NCI-H1105 treated with DMSO at 0.1 percent for 48 hours (cell line): ENCODE results near the gene TRIO.
A peak's percentile ranks its signal among the peaks of the same experiment; 100 is the strongest.

Source experiments
- DNase-seq: peaks from one replicate; lab custom pipeline; 2025; lab: John Stamatoyannopoulos, UW

TRIO gene

DNA sequence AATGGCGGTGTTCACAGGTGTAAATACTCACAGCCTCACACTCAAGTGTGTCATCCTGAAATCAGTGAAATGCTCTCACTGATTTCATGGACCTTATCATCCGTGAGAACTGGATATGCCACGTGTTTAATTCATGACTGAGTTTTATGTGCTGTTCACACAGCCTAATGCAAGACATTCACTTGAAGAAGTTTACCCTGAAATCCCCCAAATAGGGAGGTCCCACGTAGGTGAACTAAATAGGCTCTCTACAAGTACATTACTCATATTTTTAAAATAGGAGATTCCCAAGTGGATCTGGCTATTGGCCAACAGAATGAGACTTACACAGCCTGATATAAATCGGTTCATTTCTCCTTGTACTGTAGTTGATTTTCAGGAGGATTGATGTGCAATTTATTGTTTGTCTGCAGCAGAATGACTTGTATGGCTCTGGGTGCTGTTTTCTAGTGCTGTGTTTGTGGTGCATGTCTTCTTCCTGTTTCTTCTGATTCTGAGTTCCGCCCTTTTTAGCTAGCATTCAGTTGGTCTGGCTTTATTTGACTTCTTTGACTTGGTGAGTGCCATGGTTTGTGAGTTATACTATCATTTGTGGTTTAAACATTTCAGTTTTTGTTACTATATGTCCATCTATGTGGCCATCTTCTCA lies 25.1 kb downstream of the TRIO start:
- no peak for DNase-seq

DNA sequence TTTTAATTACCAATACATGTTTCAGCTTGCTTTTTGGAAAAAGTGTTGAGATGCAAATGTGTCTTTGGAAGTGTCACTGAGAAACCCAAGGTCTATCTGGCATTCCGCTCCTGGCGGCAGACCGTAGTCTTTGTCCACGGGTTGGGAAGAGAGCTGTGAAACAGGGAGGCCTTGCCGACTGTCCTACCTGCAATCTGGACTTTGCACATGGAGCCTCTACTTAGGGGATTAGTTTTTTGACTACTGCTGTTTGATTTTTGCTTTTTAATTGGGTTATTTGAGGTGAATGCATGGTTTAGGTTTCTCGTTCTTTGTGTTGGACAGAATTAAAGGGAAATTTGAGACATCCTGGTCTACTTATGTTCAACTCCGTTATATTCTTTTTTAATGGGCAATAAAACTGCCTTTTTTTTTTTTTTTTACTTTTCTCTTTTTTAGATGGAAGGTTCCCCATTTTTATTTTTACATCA lies 25.7 kb downstream of the TRIO start:
- no peak for DNase-seq

DNA sequence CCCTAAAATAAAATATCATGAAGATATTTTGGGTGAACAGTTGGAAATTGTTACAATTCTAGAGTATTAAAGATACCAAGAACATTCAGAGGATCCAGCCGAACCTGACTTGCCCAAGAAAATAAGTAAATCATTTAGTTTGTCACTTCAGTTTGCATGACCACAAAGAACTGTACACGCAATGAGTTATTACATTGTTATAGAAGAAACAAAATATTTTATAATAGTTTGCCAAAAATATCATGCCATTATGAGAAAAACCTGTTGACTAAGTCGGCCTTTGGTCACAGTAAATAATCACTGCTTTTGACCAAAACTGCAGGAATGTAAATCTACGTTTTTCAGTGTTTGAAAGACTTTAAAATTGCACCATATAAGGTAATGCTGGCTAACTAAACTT lies 27.9 kb downstream of the TRIO start:
- no peak for DNase-seq

DNA sequence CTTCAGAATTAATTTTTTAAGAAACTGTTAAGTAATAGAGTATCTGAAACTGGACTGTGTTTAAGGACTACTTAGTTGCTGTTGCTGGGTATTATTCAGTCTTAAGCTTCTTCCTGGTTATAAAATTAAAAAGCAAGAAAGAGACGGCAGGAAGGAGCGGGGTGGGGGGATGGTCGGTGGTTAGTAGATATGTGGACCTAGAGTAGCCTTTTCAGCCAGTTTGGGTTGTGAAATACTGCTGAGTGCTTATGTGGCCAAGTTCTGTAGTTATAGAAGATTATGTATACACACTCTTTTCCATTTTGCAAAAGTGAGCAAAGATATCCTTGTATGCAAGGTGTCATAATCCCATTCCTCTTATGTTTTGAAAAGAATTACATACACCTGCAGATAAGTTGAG lies 28.5 kb downstream of the TRIO start:
- DNase-seq = no peak

DNA sequence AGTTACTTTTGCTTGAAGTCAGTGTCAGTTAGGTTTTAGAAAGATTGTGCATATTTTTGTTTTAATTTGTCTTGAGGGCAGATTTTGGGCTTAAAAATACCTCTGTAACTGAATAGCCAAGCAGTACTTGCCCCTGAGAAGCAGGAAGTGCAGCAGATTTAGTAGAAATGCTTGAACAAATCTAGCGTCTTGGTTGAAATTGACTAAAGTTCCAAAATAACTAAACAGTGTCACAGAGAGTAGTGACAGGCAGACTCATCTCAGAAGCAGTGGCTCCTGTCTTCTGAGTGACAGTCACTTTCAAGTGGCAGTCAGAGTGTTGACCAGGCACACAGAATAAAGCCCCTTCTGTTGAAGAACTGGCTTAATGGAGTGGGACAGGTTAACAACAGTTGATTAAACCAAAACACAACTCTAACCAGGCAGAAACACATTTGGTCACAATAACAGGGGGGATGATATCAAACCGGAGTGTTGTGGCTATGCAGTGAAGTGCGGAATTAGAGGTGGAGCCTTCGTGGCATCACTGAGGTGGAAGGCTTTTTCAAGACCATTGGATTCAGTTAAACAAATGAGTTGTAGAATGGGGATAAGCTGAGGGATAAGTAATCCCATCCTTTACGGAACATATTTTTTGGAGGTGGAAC lies 29.1 kb downstream of the TRIO start:
- no peak for DNase-seq

DNA sequence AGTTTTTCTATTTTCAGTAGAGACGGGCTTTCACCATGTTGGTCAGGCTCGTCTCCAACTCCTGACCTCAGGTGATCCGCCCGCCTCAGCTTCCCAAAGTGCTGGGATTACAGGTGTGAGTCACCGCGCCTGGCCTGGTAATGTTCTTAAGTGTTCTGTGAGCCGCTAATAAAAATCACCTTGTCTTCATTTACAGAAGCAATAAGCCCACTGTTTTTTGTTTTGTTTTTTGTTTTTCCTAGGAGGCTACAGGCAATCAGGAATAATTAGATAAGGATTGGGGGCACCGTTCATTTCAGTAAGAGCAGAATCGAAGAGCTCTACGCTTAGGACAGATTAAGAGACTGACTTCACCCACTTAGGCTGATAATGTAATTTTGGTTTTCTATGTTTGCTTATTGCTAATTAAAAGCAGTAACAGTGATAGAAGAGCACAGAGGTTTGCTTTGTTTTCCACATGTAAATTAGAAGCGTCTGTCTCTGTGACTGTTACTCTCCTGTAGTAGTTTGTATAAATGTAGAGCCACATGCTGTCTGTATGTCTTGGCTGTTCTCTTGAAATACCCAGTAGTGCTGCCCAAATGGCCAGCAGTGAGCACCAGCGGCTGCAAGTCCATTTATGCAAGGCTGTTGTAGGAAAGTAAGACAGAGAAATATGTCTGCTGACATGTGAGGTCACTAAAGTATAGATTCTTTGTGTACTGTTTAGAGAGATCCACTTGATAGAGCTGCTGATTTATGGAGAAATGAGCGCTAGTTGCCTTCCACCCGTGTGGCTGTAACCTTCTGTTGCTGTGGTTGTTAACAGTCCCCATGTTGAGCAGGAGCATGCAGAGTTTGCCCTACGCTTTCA lies 30.5 kb downstream of the TRIO start:
- DNase-seq = no peak

DNA sequence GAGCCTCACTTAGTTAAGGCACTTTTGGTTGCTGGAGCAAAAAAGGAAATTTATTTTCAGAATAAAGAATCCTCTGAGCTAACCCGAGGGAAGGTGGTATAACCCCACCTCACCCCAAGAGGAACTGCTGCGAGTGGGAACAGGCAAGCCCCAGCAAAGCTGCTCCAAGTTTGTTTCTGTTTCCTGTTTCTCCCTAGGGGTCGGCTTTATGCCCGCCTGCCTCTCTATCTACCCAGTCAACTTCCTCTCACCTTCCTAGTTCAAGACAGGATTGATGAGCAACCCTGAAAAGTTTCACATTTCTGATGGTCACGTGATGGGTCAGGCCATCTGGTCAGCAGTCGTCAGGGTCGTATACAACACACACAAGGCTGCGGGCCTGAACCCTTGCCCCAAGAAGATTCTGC lies 31.1 kb downstream of the TRIO start:
- no peak for DNase-seq

DNA sequence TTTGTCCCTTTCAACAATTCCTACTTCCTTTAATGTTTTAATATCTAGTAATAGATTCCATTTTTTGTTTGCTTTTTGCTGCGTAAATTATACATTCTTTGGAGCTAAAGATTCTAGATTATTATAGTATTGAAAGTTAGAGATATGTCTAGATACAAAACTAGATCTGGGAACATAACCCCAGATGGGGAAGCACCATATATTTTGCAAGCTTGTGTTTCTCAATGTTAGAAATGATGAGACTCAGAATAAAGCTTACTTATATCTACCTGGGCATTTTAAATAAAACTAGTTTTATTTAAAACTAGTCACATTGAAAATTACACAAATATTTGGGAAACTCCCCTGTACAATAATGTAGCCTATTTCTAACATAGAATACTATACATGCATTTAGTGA lies 32.2 kb downstream of the TRIO start:
- DNase-seq = no peak

DNA sequence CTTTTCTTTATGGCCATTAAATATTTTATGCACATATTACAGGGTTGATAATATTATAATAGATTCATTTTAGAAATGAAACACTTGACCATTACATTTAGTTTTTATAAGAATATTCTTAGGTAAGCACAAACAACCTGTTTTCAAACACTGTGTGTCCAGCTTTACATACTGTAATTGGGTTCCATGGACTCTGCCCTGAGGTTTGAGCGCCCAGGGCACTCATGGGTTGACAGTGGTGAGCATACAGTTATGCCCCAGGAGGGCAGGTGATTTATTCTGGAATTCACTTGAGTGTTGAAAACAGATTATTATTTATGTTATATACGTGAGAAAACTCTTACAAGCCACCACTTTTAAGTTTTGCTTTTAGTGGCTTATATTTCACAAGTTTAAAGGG lies 33.7 kb downstream of the TRIO start:
- no peak for DNase-seq

DNA sequence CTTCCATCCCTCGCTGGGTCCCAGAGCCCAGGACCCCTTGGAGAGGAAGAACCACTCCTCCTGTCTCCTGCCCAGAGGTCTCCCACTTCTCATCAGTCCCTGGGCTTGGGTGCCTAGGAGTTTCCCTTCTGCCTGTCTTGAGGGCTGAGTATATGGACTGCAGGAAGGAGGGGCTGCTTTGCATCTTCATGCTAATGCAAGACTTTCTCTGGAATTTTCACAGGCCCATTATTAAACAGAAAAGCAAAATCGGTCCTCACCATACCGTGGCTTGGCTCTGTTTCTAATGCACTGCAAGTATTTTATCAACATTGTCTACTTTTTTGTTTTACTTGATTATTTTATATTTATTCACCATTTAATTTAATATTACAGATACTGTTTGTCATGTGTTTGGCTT lies 34.5 kb downstream of the TRIO start:
- DNase-seq = no peak

DNA sequence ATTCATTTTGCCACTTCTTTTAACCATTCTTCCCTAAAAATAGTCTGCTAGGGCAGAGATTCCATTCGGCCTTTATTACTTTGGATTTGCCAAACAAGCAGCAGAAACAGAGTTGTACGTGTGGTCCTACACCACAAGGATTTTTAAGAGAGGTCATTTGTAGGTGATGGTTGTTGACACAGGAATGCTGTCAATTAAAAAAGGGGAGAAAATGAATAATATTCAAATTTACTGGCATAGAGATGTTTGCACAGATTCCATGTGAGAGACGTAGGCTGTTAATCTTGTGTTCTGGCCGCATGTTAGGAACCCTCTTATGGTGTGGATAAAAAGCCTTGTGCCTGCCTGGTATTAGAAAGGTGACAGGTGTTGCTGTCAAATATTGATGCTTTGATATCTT lies 34.9 kb downstream of the TRIO start:
- DNase-seq = no peak

DNA sequence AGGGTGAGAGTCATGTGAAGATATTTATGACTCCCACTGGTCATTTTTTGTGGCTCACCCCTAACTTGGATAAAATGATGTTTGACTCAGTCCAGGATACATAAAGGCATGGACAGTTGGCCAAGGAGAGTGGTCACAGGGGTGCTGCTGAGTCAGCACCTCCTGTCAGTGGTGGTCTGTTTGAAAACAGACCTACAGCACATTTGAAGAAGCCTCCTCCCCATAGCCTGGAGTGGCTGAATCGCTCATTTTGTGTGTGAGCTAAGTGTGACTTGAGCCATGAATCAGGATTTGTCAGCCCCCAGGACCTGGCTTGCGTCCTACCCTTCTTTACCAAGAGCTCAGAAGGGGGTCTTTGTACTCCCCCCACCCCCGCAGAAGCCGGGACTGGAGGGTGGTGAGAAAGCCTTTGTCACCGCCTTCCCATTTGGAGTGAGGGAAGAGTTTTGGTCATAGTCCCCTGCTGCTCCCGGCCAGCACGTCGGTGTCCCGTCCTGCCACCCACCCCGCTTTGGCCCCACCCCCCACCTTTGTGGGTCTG lies 35.6 kb downstream of the TRIO start:
- DNase-seq = no peak

DNA sequence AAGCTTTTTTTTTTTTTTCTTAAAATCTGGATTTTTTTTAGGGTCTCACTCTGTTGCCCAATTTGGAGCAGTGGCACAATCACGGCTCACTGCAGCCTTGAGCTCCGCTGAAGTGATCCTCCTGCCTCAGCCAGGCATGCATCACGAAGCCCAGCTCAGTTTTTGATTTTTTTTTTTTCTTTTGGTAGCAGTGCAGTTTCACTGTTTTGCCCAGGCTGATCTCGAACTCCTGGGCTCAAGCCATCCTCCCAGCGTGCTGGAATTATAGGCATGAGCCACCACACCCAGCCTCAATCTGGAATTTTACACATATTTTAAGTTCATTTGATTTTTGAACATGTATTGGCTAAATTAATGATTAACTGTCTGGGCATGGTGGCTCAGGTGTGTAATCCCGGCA lies 36.3 kb downstream of the TRIO start:
- DNase-seq = no peak

DNA sequence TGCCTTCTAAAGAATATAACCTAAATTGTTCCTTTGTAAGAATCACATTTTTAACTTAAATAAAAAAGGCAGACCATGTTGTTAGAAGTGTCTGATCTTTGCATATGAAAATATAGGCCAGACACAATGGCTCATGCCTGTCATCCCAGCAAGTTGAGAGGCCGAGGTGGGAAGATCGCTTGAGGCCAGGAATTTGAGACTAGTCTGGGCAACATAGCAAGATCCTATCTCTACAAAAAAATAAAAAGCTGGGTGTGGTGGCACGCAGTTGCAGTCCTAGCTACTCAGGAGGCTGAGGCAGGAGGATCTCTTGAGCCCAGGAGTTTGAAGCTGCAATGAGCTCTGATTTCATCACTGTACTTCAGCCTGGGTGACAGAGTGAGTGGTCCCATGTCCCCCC lies 37.3 kb downstream of the TRIO start:
- no peak for DNase-seq

DNA sequence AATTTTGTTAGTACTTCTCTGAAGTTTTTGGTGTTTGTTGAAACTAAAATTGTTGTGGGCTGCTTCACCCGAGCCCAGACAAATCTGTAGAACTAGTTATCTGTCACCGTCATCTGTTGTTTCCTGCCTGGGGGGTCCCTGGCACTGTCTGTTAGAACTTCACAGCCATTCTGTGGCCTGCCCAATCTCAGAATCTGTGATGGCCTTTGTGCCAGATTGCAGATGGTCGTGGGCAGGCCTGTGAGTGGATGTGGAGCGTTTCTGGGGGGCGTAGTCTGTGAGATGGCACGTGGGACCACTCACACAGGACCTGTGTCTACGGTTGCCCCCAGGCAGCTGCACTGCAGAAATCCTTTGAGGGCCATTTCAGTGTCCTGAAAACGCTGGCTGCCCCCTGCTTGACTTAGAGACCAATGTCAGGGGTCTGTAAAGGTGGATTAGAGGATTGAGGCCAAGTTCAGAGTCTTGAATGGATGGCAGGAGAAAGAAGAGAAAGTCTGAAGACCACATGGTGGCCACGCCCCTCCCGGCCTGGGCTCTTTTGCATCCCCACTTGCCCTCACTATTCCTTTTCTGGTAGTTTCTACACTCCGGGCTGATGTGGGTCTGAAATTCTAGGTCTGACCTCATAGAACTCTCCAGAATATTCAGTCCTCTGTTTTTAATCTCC lies 38.3 kb downstream of the TRIO start:
- no peak for DNase-seq

DNA sequence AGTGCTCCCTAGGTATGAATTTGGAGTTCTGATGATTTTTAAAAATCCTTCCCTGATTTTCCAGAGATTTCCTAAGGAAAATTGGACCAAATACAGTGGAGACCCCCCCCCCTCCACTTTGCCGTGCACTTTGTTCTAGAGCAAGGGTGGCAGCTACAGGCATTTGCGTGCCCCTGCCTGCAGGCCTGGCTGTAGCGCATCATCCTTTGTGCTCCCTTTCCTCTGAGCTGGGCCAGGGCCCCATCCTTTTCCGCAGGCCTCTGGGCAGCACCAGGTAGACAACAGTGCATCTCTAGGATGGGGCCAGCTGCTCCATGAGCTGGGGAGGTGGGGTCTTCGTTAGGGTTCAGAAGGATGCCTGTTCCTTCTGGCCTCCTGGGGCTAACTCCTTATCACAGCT lies 39.6 kb downstream of the TRIO start:
- no peak for DNase-seq

DNA sequence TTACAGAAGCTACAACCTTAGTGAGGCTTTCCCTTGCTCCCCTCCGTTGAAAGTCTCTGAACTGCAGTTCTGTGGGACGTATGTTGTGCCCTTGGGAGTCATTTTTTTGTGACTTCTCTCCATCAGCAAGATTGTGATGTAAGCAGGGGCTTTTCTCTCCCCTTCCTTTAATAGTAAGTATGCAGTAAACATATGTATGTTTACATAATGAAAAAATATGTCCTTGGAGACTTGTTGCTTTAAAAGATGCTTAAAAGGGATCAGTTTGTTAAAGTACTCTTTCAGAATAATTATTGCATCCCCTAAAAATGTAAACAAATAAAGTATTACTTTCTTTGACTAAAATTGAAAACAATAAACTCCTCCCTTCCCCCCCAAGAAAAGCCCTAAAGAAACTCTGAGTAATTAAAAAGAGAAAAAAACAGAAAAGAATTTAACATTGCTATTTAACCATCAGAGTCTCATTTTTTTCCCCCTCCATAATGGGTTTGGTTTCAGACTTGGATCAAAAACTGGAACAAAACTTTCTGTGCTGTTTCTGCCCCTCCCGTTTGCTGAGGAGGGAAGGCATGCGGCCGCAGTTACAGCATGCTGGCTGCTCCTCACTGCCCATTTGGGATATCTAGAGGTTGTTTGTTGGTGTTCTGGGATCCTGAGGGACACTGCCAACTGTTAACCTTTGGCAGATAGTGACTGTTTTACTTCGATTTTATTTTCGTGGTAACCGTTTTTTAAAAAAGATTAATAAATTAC lies 40.2 kb downstream of the TRIO start:
- no peak for DNase-seq

DNA sequence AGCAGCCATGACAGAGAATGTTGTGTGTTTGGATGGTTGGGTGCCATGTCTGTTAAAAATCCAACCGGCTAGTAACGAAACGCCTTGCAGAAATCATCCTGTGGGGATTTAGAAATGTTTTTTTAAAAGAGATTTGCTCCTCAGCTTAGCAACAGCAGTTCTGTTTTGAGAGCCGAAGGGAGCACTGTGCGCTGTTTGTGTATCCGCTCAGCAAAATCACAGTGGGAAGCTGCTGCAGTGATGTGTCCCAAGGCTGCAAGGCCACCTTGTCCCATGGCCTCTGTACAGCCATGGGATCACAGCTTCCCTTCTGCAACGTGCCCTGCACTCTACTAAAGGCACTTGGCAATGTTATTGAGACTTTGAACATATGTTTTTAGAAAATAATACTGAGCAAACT lies 40.9 kb downstream of the TRIO start:
- DNase-seq = no peak

DNA sequence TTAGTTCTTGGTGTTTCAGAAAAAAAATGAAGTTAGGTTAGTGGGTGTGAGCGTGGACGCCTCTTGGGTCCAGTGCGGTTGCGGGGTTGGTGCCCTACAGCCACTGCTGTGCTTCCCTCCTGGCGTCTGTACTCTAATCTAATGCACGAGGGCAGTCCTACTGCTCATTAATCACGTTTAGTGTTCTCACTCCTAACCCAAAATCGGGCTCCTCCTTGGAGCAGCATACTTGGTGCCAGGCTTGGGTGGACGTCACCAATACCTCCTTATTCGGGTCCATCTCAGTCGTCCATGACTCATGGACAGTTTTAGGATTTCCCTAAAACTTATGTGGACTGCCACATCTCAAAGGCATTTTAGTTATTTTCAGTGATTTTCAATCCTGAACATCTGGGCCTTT lies 41.6 kb downstream of the TRIO start:
- DNase-seq = no peak

DNA sequence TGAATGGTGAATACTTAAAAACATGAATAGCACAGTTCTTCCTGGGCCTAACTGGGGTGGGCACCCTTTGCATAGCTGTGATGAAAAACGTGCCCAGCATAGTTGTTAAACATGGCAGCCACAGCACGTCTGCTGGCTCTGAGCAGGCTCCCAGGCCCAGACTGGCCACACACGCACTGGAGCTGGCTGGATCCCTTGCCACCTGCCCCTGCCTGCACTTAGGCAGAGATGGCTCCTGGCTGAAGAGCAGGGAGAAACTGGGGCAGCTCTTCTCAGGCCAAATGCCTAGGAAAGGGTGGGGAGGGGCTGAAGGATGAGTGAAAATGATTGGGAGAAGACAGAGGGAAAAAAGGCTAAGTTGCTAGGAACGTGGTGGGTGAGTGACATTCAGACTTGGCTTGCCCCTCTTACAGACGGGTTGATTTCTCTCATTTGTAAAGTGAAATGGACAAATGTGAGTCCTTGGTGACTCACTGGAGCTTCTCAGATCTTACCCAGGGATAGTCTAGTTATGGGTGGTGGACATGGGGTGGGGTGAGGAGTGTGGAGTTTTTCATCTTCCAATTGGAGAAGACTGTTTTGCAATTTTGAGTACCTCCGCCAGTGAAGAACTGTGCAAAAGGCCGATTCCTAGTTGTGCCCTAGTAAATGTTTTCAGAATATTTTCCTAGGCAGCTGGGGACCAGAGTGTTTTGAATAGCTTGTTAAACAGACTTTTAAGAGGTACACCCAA lies 42.4 kb downstream of the TRIO start:
- peak; percentile 38 for DNase-seq
